H1 (cell line): ENCODE results near the gene LKAAEAR1. TPM values are rescaled to one million over a fixed set of nuclear protein-coding genes. Genes with fewer than 3 reads are reported as not detected.

Experiments
- CTCF ChIA-PET: fragments of 300-600 bp; sonication (Branson Sonifier 250); formaldehyde crosslinking; loops from one replicate; lab custom pipeline; 2021; ENCODE audit not compliant: partially characterized antibody; lab: Charles Lee
- POLR2A ChIA-PET: fragments of 300-600 bp; sonication (Branson Sonifier 250); formaldehyde crosslinking; loops from one replicate; lab custom pipeline; 2021; ENCODE audit warnings: inconsistent platforms; ENCODE audit not compliant: partially characterized antibody; lab: Charles Lee
- DNase-seq, 2 experiments: peaks; one replicate each; pipeline versions ENCODE4 v3.0.0 to v3.0.0-alpha.2; 2010 to 2022; ENCODE audit warnings: low spot score in 2 of 2, low read depth in 1 of 2, mixed read lengths in 1 of 2
- FAIRE-seq: peaks from 2 replicates; lab custom pipeline; 2011; peaks lifted over from hg19 to GRCh38; lab: Jason Lieb, UNC
- H2AFZ ChIP-seq: 2 replicates; pipeline ENCODE4 v1.8.1; 2012; ENCODE audit warnings: low read length, inconsistent platforms
- H2AK5ac ChIP-seq: 2 replicates; pipeline ENCODE4 v1.6.1; 2013; ENCODE audit warnings: low read depth, low read length
- H2BK120ac ChIP-seq: replicated peaks from 2 replicates; pipeline ENCODE3; 2013; ENCODE audit warnings: low read depth, low read length, inconsistent platforms
- H2BK12ac ChIP-seq: 2 replicates; pipeline ENCODE4 v1.6.1; 2013; ENCODE audit warnings: low read depth, low read length
- H2BK15ac ChIP-seq: 2 replicates; pipeline ENCODE4 v1.6.1; 2013; ENCODE audit warnings: low read length
- H2BK20ac ChIP-seq: 2 replicates; pipeline ENCODE4 v1.6.1; 2013; ENCODE audit warnings: low read length
- H2BK5ac ChIP-seq: 2 replicates; pipeline ENCODE4 v1.6.1; 2013; ENCODE audit warnings: low read depth, low read length
- H3K14ac ChIP-seq: 2 replicates; pipeline ENCODE4 v1.6.1; 2013; ENCODE audit warnings: inconsistent platforms; ENCODE audit not compliant: insufficient read length
- H3K18ac ChIP-seq: 2 replicates; pipeline ENCODE4 v1.6.1; 2013; ENCODE audit warnings: low read length; ENCODE audit errors: extremely low read depth
- H3K23ac ChIP-seq: 2 replicates; pipeline ENCODE4 v1.6.1; 2013; ENCODE audit warnings: inconsistent platforms; ENCODE audit not compliant: insufficient read length
- H3K23me2 ChIP-seq: 2 replicates; pipeline ENCODE4 v1.6.1; 2013; ENCODE audit warnings: low read depth, low read length
- H3K27ac ChIP-seq: 2 replicates; pipeline ENCODE4 v1.6.1; 2011; ENCODE audit warnings: low read depth, low read length, inconsistent platforms
- H3K27me3 ChIP-seq, 4 experiments: replicated peaks in 1 of 4; 1 replicate in 1 of 4; 2 replicates in 3 of 4; pipeline versions ENCODE4 v1.6.1 to v1.8.1; 2011 to 2013; ENCODE audit warnings: low read length in 3 of 4, mild to moderate bottlenecking in 3 of 4, inconsistent platforms in 2 of 4, mixed read lengths in 2 of 4, moderate library complexity in 1 of 4; ENCODE audit not compliant: control insufficient read depth in 3 of 4, insufficient read depth in 3 of 4; ENCODE audit errors: extremely low read depth in 1 of 4
- H3K36me3 ChIP-seq, 4 experiments: 2 replicates each; pipeline versions ENCODE4 v1.6.1 to v1.8.1; 2011 to 2013; ENCODE audit warnings: mild to moderate bottlenecking in 4 of 4, low read length in 3 of 4, moderate library complexity in 2 of 4, control low read depth in 1 of 4, inconsistent platforms in 1 of 4; ENCODE audit not compliant: insufficient read depth in 4 of 4, control insufficient read depth in 2 of 4
- H3K4ac ChIP-seq: replicated peaks from 2 replicates; pipeline ENCODE3; 2013; ENCODE audit warnings: low read length, low read depth, mixed read lengths, inconsistent platforms; ENCODE audit not compliant: insufficient read length
- H3K4me1 ChIP-seq, 4 experiments: replicated peaks in 1 of 4; 1 replicate in 1 of 4; 2 replicates in 3 of 4; pipeline versions ENCODE4 v1.6.1 to v1.8.1; 2011 to 2013; ENCODE audit warnings: low read length in 3 of 4, inconsistent platforms in 2 of 4, mixed read lengths in 1 of 4; ENCODE audit not compliant: insufficient read depth in 4 of 4, control insufficient read depth in 3 of 4
- H3K4me2 ChIP-seq, 2 experiments: 2 replicates each; pipeline versions ENCODE4 v1.6.1 to v1.8.1; 2011 to 2013; ENCODE audit warnings: low read depth in 2 of 2, low read length in 2 of 2, control low read depth in 1 of 2, inconsistent platforms in 1 of 2, mild to moderate bottlenecking in 1 of 2; ENCODE audit not compliant: insufficient read depth in 1 of 2
- H3K4me3 ChIP-seq, 4 experiments: fragments of 200-600, 300-600 bp in 1 of 4; sonication (generic), shearing (Covaris generic), sonication (Bioruptor Twin) in 1 of 4; 2 replicates each; pipeline versions ENCODE4 v1.5.1 to v1.8.1; 2011 to 2016; ENCODE audit warnings: low read length in 4 of 4, low read depth in 3 of 4, control low read depth in 2 of 4, inconsistent platforms in 2 of 4, mild to moderate bottlenecking in 2 of 4, mixed read lengths in 1 of 4, moderate library complexity in 1 of 4; ENCODE audit not compliant: insufficient read depth in 2 of 4; ENCODE audit errors: extremely low read depth in 1 of 4
- H3K56ac ChIP-seq: replicated peaks from 2 replicates; pipeline ENCODE3; 2013; ENCODE audit warnings: low read depth, mild to moderate bottlenecking, mixed read lengths, low read length, inconsistent platforms; ENCODE audit not compliant: insufficient read length
- H3K79me1 ChIP-seq: 2 replicates; pipeline ENCODE4 v1.6.1; 2013; ENCODE audit warnings: low read depth, low read length, control low read depth
- H3K79me2 ChIP-seq, 2 experiments: 2 replicates each; pipeline versions ENCODE4 v1.6.1 to v1.8.1; 2012 to 2013; ENCODE audit warnings: low read length in 2 of 2, mild to moderate bottlenecking in 2 of 2, inconsistent platforms in 1 of 2; ENCODE audit not compliant: insufficient read depth in 2 of 2, control insufficient read depth in 1 of 2
- H3K9ac ChIP-seq, 4 experiments: replicated peaks in 1 of 4; 1 replicate in 1 of 4; 2 replicates in 3 of 4; pipeline versions ENCODE4 v1.6.1 to v1.8.1; 2011 to 2013; ENCODE audit warnings: low read depth in 3 of 4, low read length in 3 of 4, control low read depth in 2 of 4, mild to moderate bottlenecking in 2 of 4, moderate library complexity in 2 of 4, inconsistent platforms in 1 of 4; ENCODE audit errors: extremely low read depth in 1 of 4
- H3K9me3 ChIP-seq, 2 experiments: 2 replicates each; pipeline versions ENCODE4 v1.6.1 to v1.8.1; 2012 to 2013; ENCODE audit warnings: mild to moderate bottlenecking in 2 of 2, moderate library complexity in 2 of 2, control low read depth in 1 of 2, inconsistent platforms in 1 of 2, low read depth in 1 of 2, low read length in 1 of 2, mixed read lengths in 1 of 2; ENCODE audit not compliant: insufficient read depth in 2 of 2
- H4K20me1 ChIP-seq, 2 experiments: replicated peaks in 1 of 2; 2 replicates each; pipeline versions ENCODE3 to v1.8.1; 2011 to 2013; ENCODE audit warnings: inconsistent platforms in 2 of 2, low read length in 2 of 2, mild to moderate bottlenecking in 1 of 2; ENCODE audit not compliant: insufficient read depth in 2 of 2, control insufficient read depth in 1 of 2
- H4K5ac ChIP-seq: 2 replicates; pipeline ENCODE4 v1.6.1; 2013; ENCODE audit warnings: low read length, low read depth, mixed read lengths, inconsistent platforms; ENCODE audit not compliant: insufficient read length
- H4K8ac ChIP-seq: 2 replicates; pipeline ENCODE4 v1.8.0; 2013; ENCODE audit warnings: mild to moderate bottlenecking, moderate library complexity, low read length, inconsistent platforms; ENCODE audit not compliant: insufficient read depth; ENCODE audit errors: extremely low read depth
- H4K91ac ChIP-seq: replicated peaks from 2 replicates; pipeline ENCODE3; 2013; ENCODE audit warnings: low read length, mixed read lengths, inconsistent platforms; ENCODE audit not compliant: insufficient read length
- WGBS, 2 experiments: shearing (Covaris generic) in 1 of 2; methylation state at CpG; one replicate each; pipeline versions ENCODE4 v1.1.6 to v1.1.7; 2013 to 2015; ENCODE audit warnings: low lambda C conversion rate in 2 of 2, mixed read lengths in 2 of 2, inconsistent platforms in 1 of 2, low coverage in 1 of 2, missing lambda C conversion rate in 1 of 2; ENCODE audit not compliant: insufficient replicate concordance in 2 of 2, insufficient coverage in 1 of 2, insufficient read length in 1 of 2; ENCODE audit errors: extremely low coverage in 1 of 2, missing lambda C conversion rate in 1 of 2; 5-methylcytosine and 5-hydroxymethylcytosine counted together
- polyA plus RNA-seq, 7 experiments: library from polyadenylated mRNA; depleted of rRNA in 3 of 7; stranded (reverse) in 5 of 7; unstranded in 2 of 7; fragments of >200 nt in 5 of 7; fragments of 200-250 nt in 2 of 7; gene quantifications; 1 replicate in 5 of 7; 2 replicates in 1 of 7; 4 replicates in 1 of 7; pipeline versions ENCODE4 v1.2.1 to v1.2.3, GENCODE V29; 2011 to 2013; ENCODE audit warnings: missing spikeins in 2 of 7, mixed read lengths in 2 of 7
- total RNA-seq: library from RNA; stranded (reverse); fragmentation: NEBNext Ultra II Directional; extraction: Animal tissue kit (Norgen Biotek cat#: 25700); gene quantifications from 2 replicates; pipeline ENCODE4 v1.2.1, GENCODE V29; 2021

The LKAAEAR1 gene
- total and polyA plus RNA-seq, 2 of the 8 experiments (the other 6 are each of a cell fraction or from before 2014, with no cell fraction given), result 0.41 to 0.53 TPM

GRCh38 chr20:64110411-64111068 lies 26.3 kb upstream of the LKAAEAR1 start:
- H3K56ac ChIP-seq, result no peak overlapping the region
- H2BK15ac ChIP-seq, result no peak overlapping the region
- peaks cover 2 to 4% of the 10 kb centered on the region in 2 experiments for H4K20me1 ChIP-seq
- H4K5ac ChIP-seq, result no peak overlapping the region
- DNase-seq (peak in 1 of 2 experiments; percentile 41), FAIRE-seq (no peak)
- no peaks in the 10 kb centered on the region for H3K9me3 ChIP-seq
- H3K27ac ChIP-seq, result no peak overlapping the region
- H3K14ac ChIP-seq, result no peak overlapping the region
- H2AFZ ChIP-seq, result no peak overlapping the region
- ChIA-PET CTCF (interaction anchor here (0.8 to 6.4 kb wide), 5 partner anchors 9 to 112 kb away, joined by 3 to 59 read pairs (median 5); partner anchors contain the start of gene LKAAEAR1), POLR2A (interaction anchor here (0.7 kb wide), 1 partner anchor 1092 kb away, joined by 3 read pairs; no protein-coding TSS in a partner anchor)
- no peak overlapping the region for H2AK5ac ChIP-seq
- H3K23ac ChIP-seq, result no peak overlapping the region
- no peaks in the 10 kb centered on the region for H3K79me2 ChIP-seq
- 88% methylated on average over 9 of the region's 10 CpGs; no CpG with 5 or more reads in 1 of the 2 experiments for WGBS, 2 experiments
- H3K4ac ChIP-seq, result no peak overlapping the region
- no peaks in the 10 kb centered on the region for H3K36me3 ChIP-seq
- no peak overlapping the region for H4K91ac ChIP-seq
- H2BK12ac ChIP-seq, result 0 out of 2 replicates have a peak overlapping the region, but pooled peaks have one; percentile 27
- no peaks in the 10 kb centered on the region for H3K27me3 ChIP-seq
- no peak overlapping the region for H4K8ac ChIP-seq
- no peak overlapping the region for H3K4me3 ChIP-seq
- no peaks in the 10 kb centered on the region for H3K23me2 ChIP-seq
- H3K9ac ChIP-seq, result no peak overlapping the region
- H3K4me2 ChIP-seq, result no peak overlapping the region
- no peak overlapping the region for H2BK20ac ChIP-seq
- no peaks in the 10 kb centered on the region for H3K4me1 ChIP-seq
- H3K18ac ChIP-seq, result no peak overlapping the region
- H2BK5ac ChIP-seq, result peak overlapping the region; percentile 66; the same call in 1 of the 2 replicates
- no peaks in the 10 kb centered on the region for H3K79me1 ChIP-seq
- no peak overlapping the region for H2BK120ac ChIP-seq
